NCI-H446 treated with DMSO at 0.1 percent for 48 hours (cell line): ENCODE measurements around the gene CDKN2A.
A peak's percentile ranks its signal among the peaks of the same experiment; 100 is the strongest.

Experiments
- DNase-seq: peaks from one replicate; lab custom pipeline; 2025; lab: John Stamatoyannopoulos, UW

The CDKN2A gene

DNA sequence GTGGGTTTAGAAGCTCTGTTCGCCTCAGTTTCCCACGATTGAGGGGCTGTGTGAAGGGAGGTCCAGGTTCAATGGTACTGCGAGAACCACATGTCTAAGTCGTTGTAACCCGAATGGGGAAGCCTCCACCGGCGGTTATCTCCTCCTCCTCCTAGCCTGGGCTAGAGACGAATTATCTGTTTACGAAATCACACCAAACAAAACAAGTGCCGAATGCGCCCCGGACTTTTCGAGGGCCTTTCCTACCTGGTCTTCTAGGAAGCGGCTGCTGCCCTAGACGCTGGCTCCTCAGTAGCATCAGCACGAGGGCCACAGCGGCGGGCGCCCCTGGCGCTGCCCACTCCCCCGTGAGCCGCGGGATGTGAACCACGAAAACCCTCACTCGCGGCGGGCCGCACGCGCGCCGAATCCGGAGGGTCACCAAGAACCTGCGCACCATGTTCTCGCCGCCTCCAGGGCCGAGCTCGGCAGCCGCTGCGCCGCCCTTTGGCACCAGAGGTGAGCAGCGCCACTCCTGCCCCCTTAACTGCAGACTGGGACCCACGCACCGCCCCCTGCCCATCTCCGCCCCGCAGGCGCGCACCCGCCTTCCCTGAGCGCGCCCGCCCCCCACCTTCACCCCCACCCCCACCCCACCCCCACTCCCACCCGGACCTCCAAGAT is at the start of gene CDKN2A:
TSS of gene CDKN2A (minus strand) at position 500 of the 663 bp plus-strand sequence.
- peak; percentile 93 for DNase-seq

DNA sequence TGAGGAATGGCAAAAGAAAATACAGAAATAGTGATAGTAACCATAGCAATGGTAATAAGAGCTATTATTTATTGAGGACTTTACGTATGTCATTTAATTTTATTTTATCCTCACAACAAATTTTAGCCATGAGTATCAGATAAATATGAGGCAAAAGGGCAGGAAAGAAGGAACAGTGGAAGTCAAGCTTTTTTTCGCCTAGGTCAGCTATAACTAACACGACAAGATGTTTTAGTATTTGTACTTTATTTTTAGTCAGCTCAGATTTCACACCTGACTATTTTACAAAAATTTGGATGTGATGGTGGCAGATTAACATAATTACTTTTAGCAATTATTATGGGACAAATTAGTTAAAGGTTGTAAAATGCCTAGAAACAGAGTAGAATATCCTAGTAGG is 49.7 kb upstream of the CDKN2A start:
- no peak for DNase-seq

DNA sequence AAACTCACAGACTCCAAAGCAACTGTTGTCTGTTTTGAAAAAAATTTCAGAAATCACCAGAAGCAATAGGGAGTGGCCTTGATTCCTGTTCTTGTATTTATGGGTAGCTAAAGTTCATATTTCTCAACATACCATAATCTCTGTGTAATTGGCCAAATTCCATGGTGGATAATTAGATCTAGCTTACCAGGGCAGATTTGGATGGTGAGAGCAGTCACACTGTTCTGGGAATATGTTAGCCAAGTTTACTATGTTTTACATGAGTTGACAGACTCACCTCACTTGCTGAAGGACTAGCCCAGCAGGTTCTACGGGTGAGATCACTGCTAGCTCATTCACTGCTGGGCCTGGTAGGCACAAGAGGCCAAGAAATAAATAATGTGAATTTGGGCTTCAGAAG is 47.6 kb upstream of the CDKN2A start:
- peak; percentile 18 for DNase-seq

- DNase-seq = no peak
Observed at GRCh38 chr9:22041344-22041743, 47.2 kb upstream of the CDKN2A start.

- no peak for DNase-seq
Observed at GRCh38 chr9:22040760-22041159, 46.6 kb upstream of the CDKN2A start.

DNA sequence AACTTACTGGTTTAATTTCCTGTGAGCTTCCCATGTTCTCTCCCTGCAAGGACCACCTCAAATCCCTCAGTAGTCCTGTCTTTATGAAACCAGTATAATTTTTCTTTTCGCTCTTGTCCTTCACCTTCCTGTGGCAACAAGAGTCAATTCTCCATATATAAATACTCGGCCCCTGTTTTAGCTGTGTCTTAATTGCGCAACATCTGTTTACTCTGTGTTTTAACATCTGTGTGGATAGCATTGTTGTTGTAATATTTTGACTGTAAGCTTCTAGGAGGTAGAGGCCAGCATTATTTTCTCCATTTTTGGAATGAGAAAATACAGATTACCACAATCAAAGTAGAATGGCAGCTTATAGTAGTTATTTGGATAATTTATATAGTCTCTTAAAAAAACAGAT is 45.1 kb upstream of the CDKN2A start:
- DNase-seq = no peak

GRCh38 chr9:22037954-22038690 is 43.9 kb upstream of the CDKN2A start:
- DNase-seq = peak; percentile 40

DNA sequence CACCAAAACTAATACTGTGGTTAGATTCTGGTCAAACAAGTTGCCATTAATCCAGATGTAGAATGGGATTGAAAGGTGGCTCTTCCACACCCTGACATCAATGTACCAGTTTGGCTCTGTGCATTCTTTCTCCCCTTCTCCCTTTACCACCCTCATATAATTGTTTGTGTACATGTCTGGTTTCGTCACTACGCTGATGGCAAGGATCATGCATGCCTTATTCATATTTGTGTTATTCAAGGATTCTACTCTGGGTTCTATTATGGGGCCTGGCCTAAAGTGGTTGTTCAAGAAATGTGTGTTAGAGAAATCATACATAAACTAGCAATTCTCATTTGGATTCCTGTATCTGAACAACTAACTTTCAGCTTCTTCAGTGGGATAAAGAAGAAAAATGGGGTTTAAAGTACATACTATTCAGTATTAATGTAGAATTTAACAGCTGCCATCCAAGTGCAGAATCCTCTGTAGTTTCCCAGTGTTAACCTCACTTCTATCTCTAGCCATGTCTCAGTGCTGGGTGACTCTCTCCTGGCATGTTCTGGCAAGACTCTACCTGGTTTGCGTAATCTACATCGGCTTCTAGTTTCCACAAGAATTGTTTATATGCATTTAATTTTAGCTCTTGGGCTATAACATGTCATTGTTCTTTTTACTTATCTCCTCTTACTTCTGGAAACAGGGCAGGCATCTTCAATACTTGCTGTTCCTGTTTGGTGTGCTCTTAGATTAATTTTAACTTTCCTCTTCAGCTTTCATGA is 42.9 kb upstream of the CDKN2A start:
- no peak for DNase-seq

GRCh38 chr9:22035591-22036011 is 41.4 kb upstream of the CDKN2A start:
- DNase-seq = no peak

DNA sequence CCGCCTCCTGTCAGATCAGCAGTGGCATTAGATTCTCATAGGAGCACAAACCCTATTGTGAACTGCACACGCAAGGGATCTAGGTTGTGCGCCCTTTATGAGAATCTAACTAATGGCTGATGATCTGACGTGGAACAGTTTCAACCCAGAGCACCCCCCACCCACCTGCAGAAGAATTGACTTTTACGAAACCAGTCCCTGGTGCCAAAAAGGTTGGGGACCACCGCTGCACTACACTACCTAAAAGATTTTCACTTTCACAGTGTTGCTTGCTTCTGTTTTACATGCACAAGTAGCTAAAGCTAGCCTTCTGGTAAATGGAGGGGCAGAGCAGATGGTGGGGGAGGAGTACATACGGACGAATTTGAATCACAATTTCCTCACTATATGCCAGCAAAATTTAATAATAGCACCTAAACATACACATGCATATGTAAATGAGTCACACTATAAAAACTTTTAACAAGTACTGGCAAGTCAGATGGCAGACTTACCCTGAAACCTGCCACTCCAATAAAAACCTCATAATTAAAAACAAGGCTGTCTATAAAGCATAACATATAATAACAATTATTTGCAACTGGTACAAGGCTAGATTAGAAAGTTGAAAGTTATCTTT is 38.9 kb upstream of the CDKN2A start:
- no peak for DNase-seq

- DNase-seq = no peak
Observed at GRCh38 chr9:22031655-22032411, 37.6 kb upstream of the CDKN2A start.

DNA sequence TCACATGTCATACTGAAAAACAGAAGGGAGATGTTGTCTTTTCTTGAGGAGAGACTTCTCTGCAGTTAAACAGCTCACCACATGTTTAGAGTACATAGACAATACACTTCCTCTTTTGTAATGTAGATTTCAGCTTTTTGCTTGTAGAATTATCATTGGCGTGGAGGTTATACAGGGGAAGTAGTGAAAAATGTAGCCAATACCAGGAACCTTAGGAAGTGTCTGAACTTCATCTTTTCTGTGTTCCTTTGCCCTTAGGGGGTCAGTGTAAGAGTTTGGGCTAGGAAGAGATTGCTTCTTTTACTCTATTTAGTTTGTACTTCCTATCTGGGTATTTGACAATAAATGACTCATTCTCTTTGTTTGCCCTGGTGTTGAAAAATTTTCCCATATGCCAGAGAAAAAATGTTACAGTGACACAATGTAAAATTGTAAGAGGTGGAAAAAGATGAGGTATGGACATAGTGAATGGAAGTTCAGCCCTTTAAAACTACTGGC is 36.0 kb upstream of the CDKN2A start:
- DNase-seq = no peak

- no peak for DNase-seq
Observed at GRCh38 chr9:22029231-22029630, 35.0 kb upstream of the CDKN2A start.

DNA sequence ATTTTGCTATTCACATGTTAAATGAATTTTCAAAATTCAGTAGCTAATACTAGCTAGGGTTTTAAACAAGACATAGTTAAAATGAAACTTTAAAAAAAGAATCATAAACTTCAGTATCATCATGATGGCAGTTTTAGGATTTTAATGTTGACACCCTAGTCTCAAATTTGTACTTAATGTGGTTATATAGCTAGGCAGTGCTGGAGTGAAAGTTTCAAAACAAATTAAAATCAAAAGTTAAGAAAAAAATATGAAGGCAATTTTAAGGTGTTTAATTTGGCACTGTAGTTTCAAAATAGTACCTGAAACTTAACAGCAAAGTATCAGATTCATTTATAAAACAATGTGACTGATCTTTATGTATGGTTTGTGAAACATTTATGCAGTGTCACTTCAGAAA is 34.2 kb upstream of the CDKN2A start:
- no peak for DNase-seq

DNA sequence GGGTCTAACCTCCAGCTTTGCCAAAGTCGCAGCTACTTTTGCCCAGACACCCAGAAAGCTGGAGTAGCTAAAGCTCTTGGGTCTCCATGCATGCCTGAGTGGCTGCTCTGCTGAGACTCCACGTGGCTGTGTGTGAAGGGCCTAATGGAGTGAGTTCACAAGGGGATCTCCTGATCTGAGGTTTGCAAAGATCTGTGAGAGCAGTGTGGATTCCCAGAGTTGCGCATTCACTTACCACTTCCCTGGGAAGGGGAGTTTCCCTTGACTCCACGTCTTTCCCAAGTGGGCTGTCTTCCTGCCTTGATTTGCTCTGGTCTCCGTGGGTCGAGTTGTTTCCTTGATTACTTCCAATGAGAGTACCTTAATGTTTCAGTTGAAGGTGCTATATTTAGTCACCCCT is 32.5 kb upstream of the CDKN2A start:
- no peak for DNase-seq

- DNase-seq = no peak
Observed at GRCh38 chr9:22022396-22022795, 28.2 kb upstream of the CDKN2A start.

DNA sequence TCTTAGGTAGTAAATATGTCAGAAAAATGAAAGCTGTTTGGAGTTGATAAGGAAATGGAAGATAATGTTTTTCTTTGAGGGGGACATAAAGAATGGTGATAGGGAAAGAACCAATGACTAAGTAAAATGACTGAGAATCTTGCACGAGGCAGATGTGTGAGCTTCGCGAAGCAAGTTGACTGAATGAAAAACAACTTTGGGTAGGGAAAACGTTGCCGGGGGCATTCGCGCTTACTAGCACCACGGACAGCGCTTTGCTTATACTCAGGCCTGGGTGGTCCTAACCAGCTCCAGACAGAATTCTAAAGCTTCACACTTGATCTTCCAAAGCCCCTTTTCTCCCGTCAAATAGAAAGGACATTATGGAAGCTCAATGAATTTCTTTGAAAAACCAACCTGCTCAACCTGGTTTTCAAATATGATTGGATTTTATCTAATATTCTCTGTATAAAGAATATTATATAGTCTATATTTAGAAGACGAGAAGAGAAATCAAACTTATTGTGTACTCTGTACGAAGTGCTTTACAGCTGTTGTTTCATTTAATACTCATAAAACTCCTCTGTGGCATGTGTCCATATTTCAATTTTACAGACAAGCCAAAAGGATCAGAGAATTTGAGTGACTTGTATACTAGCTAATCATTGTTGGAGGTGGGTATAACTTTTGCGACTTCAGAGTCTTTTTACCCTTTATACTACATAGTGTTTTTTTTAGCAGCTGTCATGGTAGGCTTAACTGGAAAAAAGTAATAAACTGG is 16.9 kb upstream of the CDKN2A start:
- no peak for DNase-seq

DNA sequence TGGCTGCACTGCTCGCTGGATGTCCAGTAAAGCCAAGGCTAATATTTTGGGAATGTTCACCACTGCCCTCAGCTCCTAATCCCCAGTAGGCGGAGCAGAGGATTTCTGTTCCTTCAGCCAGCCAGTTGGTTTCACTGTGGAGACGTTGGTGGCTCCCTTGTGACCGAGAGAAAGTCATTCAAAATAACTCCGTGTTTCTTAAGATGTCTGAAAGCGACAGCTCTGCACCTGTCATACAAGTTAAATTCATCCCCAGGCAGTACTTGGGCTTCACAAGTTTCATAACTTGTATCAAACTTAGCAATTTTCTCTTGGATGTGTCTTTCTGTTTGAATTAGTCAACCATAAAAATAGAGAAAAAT is 15.3 kb upstream of the CDKN2A start:
- DNase-seq = no peak

DNA sequence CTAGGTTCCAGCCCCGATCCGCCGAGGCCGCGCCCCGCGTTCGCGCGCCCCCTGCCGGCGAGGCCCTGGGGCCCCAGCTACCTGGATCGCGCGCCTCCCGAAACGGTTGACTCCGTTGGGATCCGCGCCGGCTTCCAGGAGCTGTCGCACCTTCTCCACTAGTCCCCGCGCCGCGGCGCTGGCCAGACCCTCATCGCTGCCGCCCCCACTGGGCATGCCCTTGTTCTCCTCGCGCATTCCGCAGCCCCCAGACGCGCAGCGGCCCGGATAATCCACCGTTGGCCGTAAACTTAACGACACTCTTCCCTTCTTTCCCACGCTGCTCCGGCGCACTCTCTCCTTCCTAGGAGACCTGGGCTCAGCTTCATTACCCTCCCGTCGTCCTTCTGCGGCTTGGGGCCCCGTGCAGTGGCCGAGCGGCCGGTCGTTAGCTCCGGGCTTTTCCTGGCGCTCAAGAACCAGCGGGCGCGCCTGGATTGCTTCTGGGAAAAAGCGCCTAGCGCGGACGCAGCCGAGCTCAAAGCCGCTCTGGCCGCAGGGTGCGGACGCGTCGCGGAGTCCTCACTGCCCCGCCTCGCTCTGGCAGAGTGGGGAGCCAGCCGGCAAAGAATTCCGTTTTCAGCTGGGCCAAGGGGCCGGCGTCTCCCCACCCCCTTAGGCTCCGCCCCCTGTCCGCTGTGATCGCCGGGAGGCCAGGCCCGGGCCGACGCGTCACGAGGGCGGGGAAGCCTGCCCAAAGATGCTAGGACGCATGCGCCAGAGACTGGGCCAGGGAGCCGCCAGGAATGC is 14.7 kb upstream of the CDKN2A start, which contains the start of gene CDKN2B:
TSS of gene CDKN2B (minus strand) at position 589 of the 789 bp plus-strand sequence. CDS start at position 237, 352 bp downstream.
- peak; percentile 94 for DNase-seq

GRCh38 chr9:22008384-22008716 is 14.2 kb upstream of the CDKN2A start:
- DNase-seq = no peak
